WTC11 (cell line): ENCODE data around the gene STK32C.

Source experiments
- E2F1 ChIP-seq: sonication (generic); formaldehyde crosslinking; IDR thresholded peaks from 2 replicates; pipeline ENCODE4 v1.8.0; 2022; ENCODE audit warnings: mild to moderate bottlenecking, missing genetic modification reagents
- SP1 ChIP-seq: sonication (generic); formaldehyde crosslinking; conservative IDR thresholded peaks from 2 replicates; pipeline ENCODE4 v1.8.1; 2022; ENCODE audit warnings: missing genetic modification reagents
- USF2 ChIP-seq: sonication (generic); formaldehyde crosslinking; IDR thresholded peaks from 2 replicates; pipeline ENCODE4 v1.8.1; 2023; ENCODE audit warnings: mild to moderate bottlenecking, missing genetic modification reagents, moderate library complexity
- ZBTB43 ChIP-seq: sonication (generic); formaldehyde crosslinking; IDR thresholded peaks from 2 replicates; pipeline ENCODE4 v1.8.1; 2023; ENCODE audit warnings: mild to moderate bottlenecking, missing genetic modification reagents
- TF ChIP-seq, protein P1 (sequence below): fragments of 200-600 bp; IDR thresholded peaks from 2 replicates; pipeline ENCODE4 v1.8.0; 2022; ENCODE audit warnings: antibody characterized with exemption
- TF ChIP-seq, protein P2 (sequence below): sonication (generic); formaldehyde crosslinking; IDR thresholded peaks from 2 replicates; pipeline ENCODE4 v1.8.0; 2022; ENCODE audit warnings: mild to moderate bottlenecking, missing genetic modification reagents

- TF ChIP-seq ZBTB43 (CRISPR knock-in tag) (no peak), E2F1 (no peak), SP1 (CRISPR knock-in tag) (no peak), USF2 (no peak)
- TF ChIP-seq, protein P1, sequence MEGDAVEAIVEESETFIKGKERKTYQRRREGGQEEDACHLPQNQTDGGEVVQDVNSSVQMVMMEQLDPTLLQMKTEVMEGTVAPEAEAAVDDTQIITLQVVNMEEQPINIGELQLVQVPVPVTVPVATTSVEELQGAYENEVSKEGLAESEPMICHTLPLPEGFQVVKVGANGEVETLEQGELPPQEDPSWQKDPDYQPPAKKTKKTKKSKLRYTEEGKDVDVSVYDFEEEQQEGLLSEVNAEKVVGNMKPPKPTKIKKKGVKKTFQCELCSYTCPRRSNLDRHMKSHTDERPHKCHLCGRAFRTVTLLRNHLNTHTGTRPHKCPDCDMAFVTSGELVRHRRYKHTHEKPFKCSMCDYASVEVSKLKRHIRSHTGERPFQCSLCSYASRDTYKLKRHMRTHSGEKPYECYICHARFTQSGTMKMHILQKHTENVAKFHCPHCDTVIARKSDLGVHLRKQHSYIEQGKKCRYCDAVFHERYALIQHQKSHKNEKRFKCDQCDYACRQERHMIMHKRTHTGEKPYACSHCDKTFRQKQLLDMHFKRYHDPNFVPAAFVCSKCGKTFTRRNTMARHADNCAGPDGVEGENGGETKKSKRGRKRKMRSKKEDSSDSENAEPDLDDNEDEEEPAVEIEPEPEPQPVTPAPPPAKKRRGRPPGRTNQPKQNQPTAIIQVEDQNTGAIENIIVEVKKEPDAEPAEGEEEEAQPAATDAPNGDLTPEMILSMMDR = no peak
- TF ChIP-seq, protein P2, sequence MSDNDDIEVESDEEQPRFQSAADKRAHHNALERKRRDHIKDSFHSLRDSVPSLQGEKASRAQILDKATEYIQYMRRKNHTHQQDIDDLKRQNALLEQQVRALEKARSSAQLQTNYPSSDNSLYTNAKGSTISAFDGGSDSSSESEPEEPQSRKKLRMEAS (CRISPR knock-in tag) = peak; percentile 59; the same call in 1 of the 2 replicates
These were observed 642 bp downstream of the STK32C start for GRCh38 chr10:132306864-132307751.
